ENCODE data around the gene MAPKAP1.

Gene MAPKAP1

DNA sequence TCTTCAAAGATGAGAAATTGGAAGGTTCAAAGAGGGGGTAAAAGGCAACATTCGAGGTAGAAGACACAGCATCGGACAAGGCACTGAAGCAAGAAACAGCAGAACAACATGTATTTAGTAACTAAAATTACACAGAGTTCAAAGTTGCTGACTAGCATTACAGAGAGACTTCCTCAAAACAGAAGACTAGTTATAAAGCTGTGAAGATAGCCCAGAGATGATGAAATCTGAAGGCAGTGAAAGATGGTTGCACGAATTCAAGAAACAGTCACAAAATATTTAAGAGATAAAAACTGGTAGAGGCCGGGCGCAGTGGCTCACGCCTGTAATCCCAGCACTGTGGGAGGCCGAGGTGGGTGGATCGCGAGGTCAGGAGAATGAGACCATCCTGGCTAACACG is 16.3 kb downstream of the MAPKAP1 start:
- no peak for TF ChIP-seq CTCF (IDR thresholded peaks at IDR 0.05; ENCODE audit: insufficient read depth, low read depth, low read length, missing control alignments)
- DNase-seq (ENCODE audit: low read depth), result no peak
- H3K4me3 ChIP-seq (ENCODE audit: low read depth, low read length), result no peak overlapping the region

DNA sequence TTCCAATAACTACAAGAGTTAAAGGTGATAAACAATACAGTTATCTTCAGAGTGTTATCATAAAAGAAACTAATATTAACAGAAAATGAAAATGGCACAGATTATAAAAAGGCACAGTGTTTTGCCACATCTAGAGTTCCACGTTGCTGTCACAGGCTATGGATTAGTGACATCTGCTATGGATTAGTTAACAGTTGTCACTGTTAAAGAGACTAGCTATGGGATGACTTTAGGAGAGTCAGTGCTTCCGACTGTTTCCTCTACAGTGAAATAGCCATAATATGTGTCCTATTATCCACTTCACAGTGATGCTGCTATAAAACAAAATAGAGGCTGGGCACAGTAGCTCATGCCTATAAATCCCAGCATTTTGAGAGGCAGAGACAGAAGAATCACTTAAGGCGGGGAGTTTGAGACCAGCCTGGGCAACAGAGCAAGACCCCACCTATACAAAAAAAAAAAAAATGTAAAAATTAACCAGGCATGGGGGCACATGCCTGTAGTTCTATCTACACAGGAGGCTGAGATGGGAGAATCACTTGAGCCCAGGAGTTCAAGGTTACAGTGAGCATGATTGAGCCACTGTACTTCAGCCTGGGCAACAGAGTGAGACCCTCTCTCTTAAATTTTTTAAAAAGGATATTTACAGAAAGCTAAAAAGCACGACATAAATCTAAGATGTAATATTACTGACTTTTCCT is 19.7 kb downstream of the MAPKAP1 start:
- TF ChIP-seq CTCF (IDR thresholded peaks at IDR 0.05; ENCODE audit: insufficient read depth, low read depth, low read length, missing control alignments), result no peak
- H3K4me3 ChIP-seq (ENCODE audit: low read depth, low read length), result no peak overlapping the region
- DNase-seq (ENCODE audit: low read depth), result no peak

- TF ChIP-seq CTCF (IDR thresholded peaks at IDR 0.05; ENCODE audit: insufficient read depth, low read depth, low read length, missing control alignments), result no peak
- DNase-seq (ENCODE audit: low read depth), result no peak
- no peak overlapping the region for H3K4me3 ChIP-seq (ENCODE audit: low read depth, low read length)
Measured at GRCh38 chr9:125685167-125685566, 21.8 kb downstream of the MAPKAP1 start.

DNA sequence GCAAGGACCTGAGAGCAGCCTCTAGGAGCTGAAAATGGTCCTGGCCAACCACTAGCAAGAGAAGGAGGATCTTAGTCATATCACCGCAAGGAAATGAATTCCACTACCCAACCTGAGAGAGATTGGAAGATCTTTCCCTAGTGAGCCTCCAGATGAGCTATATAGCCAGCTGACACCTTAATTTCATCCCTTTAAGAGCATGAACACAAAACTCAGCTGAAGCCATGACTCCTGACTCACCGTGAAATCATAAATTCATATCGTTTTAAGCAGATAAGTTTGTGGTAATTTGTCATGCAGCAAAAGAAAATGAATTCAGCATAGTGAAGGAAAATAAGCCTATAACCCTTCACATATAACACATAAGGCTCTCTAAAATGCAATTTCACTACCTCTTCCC is 23.5 kb downstream of the MAPKAP1 start:
- no peak for DNase-seq (ENCODE audit: low read depth)
- TF ChIP-seq CTCF (IDR thresholded peaks at IDR 0.05; ENCODE audit: insufficient read depth, low read depth, low read length, missing control alignments), result no peak
- H3K4me3 ChIP-seq (ENCODE audit: low read depth, low read length), result no peak overlapping the region

GRCh38 chr9:125682340-125682739 is 24.7 kb downstream of the MAPKAP1 start:
- DNase-seq (ENCODE audit: low read depth), result no peak
- H3K4me3 ChIP-seq (ENCODE audit: low read depth, low read length), result no peak overlapping the region
- TF ChIP-seq CTCF (IDR thresholded peaks at IDR 0.05; ENCODE audit: insufficient read depth, low read depth, low read length, missing control alignments), result no peak

DNA sequence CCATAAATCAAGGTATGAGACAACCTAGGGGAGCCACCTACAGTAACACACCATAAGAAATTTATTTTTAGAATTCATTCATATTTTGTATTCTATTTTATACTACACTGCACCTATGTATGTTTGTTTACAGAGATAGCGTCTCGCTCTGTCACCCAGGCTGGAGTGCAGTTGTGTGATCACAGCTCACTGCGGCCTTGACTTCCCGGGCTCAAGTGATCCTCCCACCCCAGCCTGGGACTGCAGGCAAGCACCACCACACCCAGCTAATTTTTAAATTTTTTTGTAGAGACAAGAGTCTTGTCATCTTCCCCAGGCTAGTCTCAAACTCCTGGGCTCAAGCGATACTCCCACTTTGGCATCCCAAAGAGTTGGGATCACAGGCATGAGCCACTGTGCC is 25.4 kb downstream of the MAPKAP1 start:
- no peak for TF ChIP-seq CTCF (IDR thresholded peaks at IDR 0.05; ENCODE audit: insufficient read depth, low read depth, low read length, missing control alignments)
- DNase-seq (ENCODE audit: low read depth), result no peak
- no peak overlapping the region for H3K4me3 ChIP-seq (ENCODE audit: low read depth, low read length)

DNA sequence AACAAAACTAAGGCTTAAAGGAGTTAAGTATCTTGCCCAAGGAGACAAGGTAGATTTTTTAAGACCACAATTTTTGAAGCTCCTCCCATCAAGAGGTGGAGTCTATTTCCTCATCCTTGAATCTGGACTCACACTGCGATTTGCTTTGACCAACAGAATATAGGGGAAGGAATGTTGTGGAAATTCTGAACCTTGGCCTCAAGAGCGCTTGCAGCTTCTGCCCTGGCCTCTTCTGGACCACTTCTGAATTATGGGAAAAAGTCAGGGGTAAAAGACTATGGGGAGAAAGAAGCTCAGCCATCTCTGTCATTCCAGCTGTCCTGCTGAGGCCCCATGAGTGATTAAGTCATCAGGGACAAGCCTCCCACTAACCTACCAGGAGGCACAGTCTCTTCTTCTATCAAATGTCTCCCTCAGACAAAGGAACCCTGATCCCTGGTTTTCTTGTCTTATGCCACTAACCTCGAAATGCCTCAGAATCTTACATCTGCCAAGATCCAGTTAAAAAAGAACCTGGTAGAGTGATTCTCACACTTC is 25.9 kb downstream of the MAPKAP1 start:
- no peak overlapping the region for H3K4me3 ChIP-seq (ENCODE audit: low read depth, low read length)
- DNase-seq (ENCODE audit: low read depth), result no peak
- TF ChIP-seq CTCF (IDR thresholded peaks at IDR 0.05; ENCODE audit: insufficient read depth, low read depth, low read length, missing control alignments), result no peak
